ENCODE measurements around the gene LRFN2.

The LRFN2 gene

GRCh38 chr6:40587240-40588069 lies at the start of gene LRFN2:
TSS of gene LRFN2 (minus strand) at chr6:40587364.
- Histone ChIP-seq H3K36me3 (ENCODE audit: control insufficient read depth, insufficient read depth, low read length) (no peaks in the 10 kb centered on the region), H3K9me3 (ENCODE audit: control insufficient read depth, low read length) (no peaks in the 10 kb centered on the region), H3K9ac (ENCODE audit: low read length) (peak within 1 kb of the TSS; percentile 50), H3K4me3 (ENCODE audit: low read length) (peak within 1 kb of the TSS; percentile 36), H3K4me1 (ENCODE audit: control insufficient read depth, insufficient read depth, low read length) (peaks cover 14% of the 10 kb centered on the region), H3K27me3 (ENCODE audit: control insufficient read depth, insufficient read depth, low read length) (peaks cover 67% of the 10 kb centered on the region)

GRCh38 chr6:40634429-40634828 lies 47.3 kb upstream of the LRFN2 start:
- no peaks in the 10 kb centered on the region for H3K4me1 ChIP-seq (ENCODE audit: control insufficient read depth, insufficient read depth, low read length)
- no peak overlapping the region for H3K4me3 ChIP-seq (ENCODE audit: low read length)
- peaks cover 10% of the 10 kb centered on the region for H3K27me3 ChIP-seq (ENCODE audit: control insufficient read depth, insufficient read depth, low read length)
- no peaks in the 10 kb centered on the region for H3K9me3 ChIP-seq (ENCODE audit: control insufficient read depth, low read length)
- no peak overlapping the region for H3K9ac ChIP-seq (ENCODE audit: low read length)
- H3K36me3 ChIP-seq (ENCODE audit: control insufficient read depth, insufficient read depth, low read length), result no peaks in the 10 kb centered on the region

GRCh38 chr6:40631744-40632143 lies 44.6 kb upstream of the LRFN2 start:
- Histone ChIP-seq H3K36me3 (ENCODE audit: control insufficient read depth, insufficient read depth, low read length) (no peaks in the 10 kb centered on the region), H3K27me3 (ENCODE audit: control insufficient read depth, insufficient read depth, low read length) (peaks cover 5% of the 10 kb centered on the region), H3K9ac (ENCODE audit: low read length) (no peak overlapping the region), H3K4me3 (ENCODE audit: low read length) (no peak overlapping the region), H3K9me3 (ENCODE audit: control insufficient read depth, low read length) (no peaks in the 10 kb centered on the region), H3K4me1 (ENCODE audit: control insufficient read depth, insufficient read depth, low read length) (no peaks in the 10 kb centered on the region)

GRCh38 chr6:40630488-40630887 lies 43.3 kb upstream of the LRFN2 start:
- no peaks in the 10 kb centered on the region for H3K9me3 ChIP-seq (ENCODE audit: control insufficient read depth, low read length)

GRCh38 chr6:40630051-40630450 lies 42.9 kb upstream of the LRFN2 start:
- Histone ChIP-seq H3K9me3 (ENCODE audit: control insufficient read depth, low read length) (no peaks in the 10 kb centered on the region), H3K27me3 (ENCODE audit: control insufficient read depth, insufficient read depth, low read length) (peaks cover 5% of the 10 kb centered on the region), H3K4me3 (ENCODE audit: low read length) (no peak overlapping the region), H3K9ac (ENCODE audit: low read length) (no peak overlapping the region), H3K4me1 (ENCODE audit: control insufficient read depth, insufficient read depth, low read length) (no peaks in the 10 kb centered on the region), H3K36me3 (ENCODE audit: control insufficient read depth, insufficient read depth, low read length) (no peaks in the 10 kb centered on the region)

More at GRCh38 chr6:40630488-40630887, 43.3 kb upstream of the LRFN2 start:
- Histone ChIP-seq H3K9ac (ENCODE audit: low read length) (no peak overlapping the region), H3K36me3 (ENCODE audit: control insufficient read depth, insufficient read depth, low read length) (no peaks in the 10 kb centered on the region), H3K27me3 (ENCODE audit: control insufficient read depth, insufficient read depth, low read length) (peaks cover 5% of the 10 kb centered on the region), H3K4me1 (ENCODE audit: control insufficient read depth, insufficient read depth, low read length) (no peaks in the 10 kb centered on the region), H3K4me3 (ENCODE audit: low read length) (no peak overlapping the region)

GRCh38 chr6:40629463-40629862 lies 42.3 kb upstream of the LRFN2 start:
- H3K4me1 ChIP-seq (ENCODE audit: control insufficient read depth, insufficient read depth, low read length), result no peaks in the 10 kb centered on the region
- no peak overlapping the region for H3K4me3 ChIP-seq (ENCODE audit: low read length)

GRCh38 chr6:40627316-40627715 lies 40.2 kb upstream of the LRFN2 start:
- Histone ChIP-seq H3K36me3 (ENCODE audit: control insufficient read depth, insufficient read depth, low read length) (no peaks in the 10 kb centered on the region), H3K27me3 (ENCODE audit: control insufficient read depth, insufficient read depth, low read length) (peaks cover under 1% of the 10 kb centered on the region), H3K9ac (ENCODE audit: low read length) (no peak overlapping the region), H3K4me3 (ENCODE audit: low read length) (no peak overlapping the region), H3K4me1 (ENCODE audit: control insufficient read depth, insufficient read depth, low read length) (no peaks in the 10 kb centered on the region), H3K9me3 (ENCODE audit: control insufficient read depth, low read length) (no peaks in the 10 kb centered on the region)

More at GRCh38 chr6:40629463-40629862, 42.3 kb upstream of the LRFN2 start:
- Histone ChIP-seq H3K9ac (ENCODE audit: low read length) (no peak overlapping the region), H3K36me3 (ENCODE audit: control insufficient read depth, insufficient read depth, low read length) (no peaks in the 10 kb centered on the region), H3K9me3 (ENCODE audit: control insufficient read depth, low read length) (no peaks in the 10 kb centered on the region), H3K27me3 (ENCODE audit: control insufficient read depth, insufficient read depth, low read length) (peaks cover 5% of the 10 kb centered on the region)

GRCh38 chr6:40626886-40627285 lies 39.7 kb upstream of the LRFN2 start:
- no peaks in the 10 kb centered on the region for H3K9me3 ChIP-seq (ENCODE audit: control insufficient read depth, low read length)
- no peak overlapping the region for H3K9ac ChIP-seq (ENCODE audit: low read length)
- H3K4me1 ChIP-seq (ENCODE audit: control insufficient read depth, insufficient read depth, low read length), result no peaks in the 10 kb centered on the region
- H3K27me3 ChIP-seq (ENCODE audit: control insufficient read depth, insufficient read depth, low read length), result no peaks in the 10 kb centered on the region
- no peak overlapping the region for H3K4me3 ChIP-seq (ENCODE audit: low read length)
- no peaks in the 10 kb centered on the region for H3K36me3 ChIP-seq (ENCODE audit: control insufficient read depth, insufficient read depth, low read length)

GRCh38 chr6:40623932-40624331 lies 36.8 kb upstream of the LRFN2 start:
- peaks cover 8% of the 10 kb centered on the region for H3K4me1 ChIP-seq (ENCODE audit: control insufficient read depth, insufficient read depth, low read length)
- H3K9ac ChIP-seq (ENCODE audit: low read length), result no peak overlapping the region
- no peak overlapping the region for H3K4me3 ChIP-seq (ENCODE audit: low read length)
- no peaks in the 10 kb centered on the region for H3K27me3 ChIP-seq (ENCODE audit: control insufficient read depth, insufficient read depth, low read length)
- H3K9me3 ChIP-seq (ENCODE audit: control insufficient read depth, low read length), result no peaks in the 10 kb centered on the region
- no peaks in the 10 kb centered on the region for H3K36me3 ChIP-seq (ENCODE audit: control insufficient read depth, insufficient read depth, low read length)

- Histone ChIP-seq H3K36me3 (ENCODE audit: control insufficient read depth, insufficient read depth, low read length) (no peaks in the 10 kb centered on the region), H3K27me3 (ENCODE audit: control insufficient read depth, insufficient read depth, low read length) (no peaks in the 10 kb centered on the region), H3K9ac (ENCODE audit: low read length) (no peak overlapping the region), H3K4me3 (ENCODE audit: low read length) (no peak overlapping the region), H3K4me1 (ENCODE audit: control insufficient read depth, insufficient read depth, low read length) (peaks cover 8% of the 10 kb centered on the region), H3K9me3 (ENCODE audit: control insufficient read depth, low read length) (no peaks in the 10 kb centered on the region)
Observed at GRCh38 chr6:40623178-40623577, 36.0 kb upstream of the LRFN2 start.

GRCh38 chr6:40620574-40621240 lies 33.5 kb upstream of the LRFN2 start:
- Histone ChIP-seq H3K4me1 (ENCODE audit: control insufficient read depth, insufficient read depth, low read length) (peaks cover 8% of the 10 kb centered on the region), H3K9ac (ENCODE audit: low read length) (no peak overlapping the region), H3K4me3 (ENCODE audit: low read length) (no peak overlapping the region), H3K9me3 (ENCODE audit: control insufficient read depth, low read length) (no peaks in the 10 kb centered on the region), H3K36me3 (ENCODE audit: control insufficient read depth, insufficient read depth, low read length) (no peaks in the 10 kb centered on the region), H3K27me3 (ENCODE audit: control insufficient read depth, insufficient read depth, low read length) (no peaks in the 10 kb centered on the region)

- H3K36me3 ChIP-seq (ENCODE audit: control insufficient read depth, insufficient read depth, low read length), result no peaks in the 10 kb centered on the region
- no peaks in the 10 kb centered on the region for H3K9me3 ChIP-seq (ENCODE audit: control insufficient read depth, low read length)
- H3K4me3 ChIP-seq (ENCODE audit: low read length), result no peak overlapping the region
- peaks cover 18% of the 10 kb centered on the region for H3K27me3 ChIP-seq (ENCODE audit: control insufficient read depth, insufficient read depth, low read length)
- H3K4me1 ChIP-seq (ENCODE audit: control insufficient read depth, insufficient read depth, low read length), result no peaks in the 10 kb centered on the region
- H3K9ac ChIP-seq (ENCODE audit: low read length), result no peak overlapping the region
Observed at GRCh38 chr6:40614671-40615070, 27.5 kb upstream of the LRFN2 start.
